ENCODE results near the gene DRD4.

The DRD4 gene

GRCh38 chr11:636511-637332 lies at the start of gene DRD4:
Gene DRD4, plus strand, starts transcription at chr11:637269. Its CDS starts 36 bp downstream, at chr11:637305.
- peak; percentile 32 for DNase-seq

GRCh38 chr11:587546-587945 lies 49.5 kb upstream of the DRD4 start:
- DNase-seq = no peak

- DNase-seq = peak; percentile 95
Observed at GRCh38 chr11:587978-588380, 49.1 kb upstream of the DRD4 start.

GRCh38 chr11:589798-590197 lies 47.3 kb upstream of the DRD4 start:
- no peak for DNase-seq

GRCh38 chr11:590997-591396 lies 46.1 kb upstream of the DRD4 start:
- DNase-seq = no peak

- DNase-seq = no peak
Observed at GRCh38 chr11:592501-592900, 44.6 kb upstream of the DRD4 start.

GRCh38 chr11:592918-593317 lies 44.2 kb upstream of the DRD4 start:
- DNase-seq = no peak

- no peak for DNase-seq
Observed at GRCh38 chr11:593347-593746, 43.7 kb upstream of the DRD4 start.

GRCh38 chr11:595400-595799 lies 41.7 kb upstream of the DRD4 start:
- no peak for DNase-seq

GRCh38 chr11:596374-596773 lies 40.7 kb upstream of the DRD4 start:
- DNase-seq = no peak

GRCh38 chr11:597166-597725 lies 39.8 kb upstream of the DRD4 start:
- no peak for DNase-seq

GRCh38 chr11:598005-598680 lies 38.9 kb upstream of the DRD4 start:
- DNase-seq = no peak

GRCh38 chr11:601573-602245 lies 35.4 kb upstream of the DRD4 start:
- DNase-seq = no peak

- no peak for DNase-seq
Observed at GRCh38 chr11:603154-603553, 33.9 kb upstream of the DRD4 start.

- DNase-seq = no peak
Observed at GRCh38 chr11:605286-606129, 31.6 kb upstream of the DRD4 start.

- DNase-seq = no peak
Observed at GRCh38 chr11:606245-606644, 30.8 kb upstream of the DRD4 start.

GRCh38 chr11:607020-607780 lies 29.9 kb upstream of the DRD4 start:
- no peak for DNase-seq

- DNase-seq = no peak
Observed at GRCh38 chr11:607971-608659, 29.0 kb upstream of the DRD4 start.

- DNase-seq = no peak
Observed at GRCh38 chr11:608791-609251, 28.2 kb upstream of the DRD4 start.

GRCh38 chr11:609341-609811 lies 27.7 kb upstream of the DRD4 start:
- DNase-seq = no peak
